Stimulated activated CD4-positive, alpha-beta T cell treated with anti-CD3 and anti-CD28 coated beads, TNF-alpha, amount 100 ng/mL, for 24 hours (primary cell): Measurements from ENCODE around the gene CTSW.
A peak's percentile ranks its signal among the peaks of the same experiment; 100 is the strongest.
"Not testable (repeated sequence)": the region's sequence is repeated elsewhere in the genome, so short reads cannot be mapped to it uniquely, and the experiment has no call there.

ENCODE experiments used
- DNase-seq, 3 experiments: peaks; one replicate each; pipeline ENCODE4 v3.0.0-alpha.2; 2020; ENCODE audit warnings: low read depth in 3 of 3

CTSW gene, protein sequence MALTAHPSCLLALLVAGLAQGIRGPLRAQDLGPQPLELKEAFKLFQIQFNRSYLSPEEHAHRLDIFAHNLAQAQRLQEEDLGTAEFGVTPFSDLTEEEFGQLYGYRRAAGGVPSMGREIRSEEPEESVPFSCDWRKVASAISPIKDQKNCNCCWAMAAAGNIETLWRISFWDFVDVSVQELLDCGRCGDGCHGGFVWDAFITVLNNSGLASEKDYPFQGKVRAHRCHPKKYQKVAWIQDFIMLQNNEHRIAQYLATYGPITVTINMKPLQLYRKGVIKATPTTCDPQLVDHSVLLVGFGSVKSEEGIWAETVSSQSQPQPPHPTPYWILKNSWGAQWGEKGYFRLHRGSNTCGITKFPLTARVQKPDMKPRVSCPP

DNA sequence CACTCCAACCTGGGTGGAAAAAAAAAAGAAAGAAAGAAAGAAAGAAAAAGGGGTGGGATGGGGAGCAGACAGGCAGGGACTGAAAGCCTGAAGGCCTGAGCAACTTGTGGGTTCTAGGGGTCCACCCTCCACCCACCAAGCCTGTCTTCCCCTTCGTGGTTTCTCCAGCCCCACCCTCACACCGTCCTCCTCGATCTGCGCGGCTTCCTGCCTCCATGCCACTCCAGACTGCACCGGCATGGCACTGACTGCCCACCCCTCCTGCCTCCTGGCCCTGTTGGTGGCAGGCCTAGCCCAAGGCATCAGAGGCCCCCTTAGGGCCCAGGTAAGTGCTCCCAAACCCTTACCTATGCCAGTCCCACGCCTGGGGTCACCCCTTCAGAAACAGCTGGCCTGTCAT lies at the start of gene CTSW:
TSS of gene CTSW (plus strand) at position 221 of the 400 bp plus-strand sequence. CDS start at position 239, 18 bp downstream.
- no peak for DNase-seq

DNA sequence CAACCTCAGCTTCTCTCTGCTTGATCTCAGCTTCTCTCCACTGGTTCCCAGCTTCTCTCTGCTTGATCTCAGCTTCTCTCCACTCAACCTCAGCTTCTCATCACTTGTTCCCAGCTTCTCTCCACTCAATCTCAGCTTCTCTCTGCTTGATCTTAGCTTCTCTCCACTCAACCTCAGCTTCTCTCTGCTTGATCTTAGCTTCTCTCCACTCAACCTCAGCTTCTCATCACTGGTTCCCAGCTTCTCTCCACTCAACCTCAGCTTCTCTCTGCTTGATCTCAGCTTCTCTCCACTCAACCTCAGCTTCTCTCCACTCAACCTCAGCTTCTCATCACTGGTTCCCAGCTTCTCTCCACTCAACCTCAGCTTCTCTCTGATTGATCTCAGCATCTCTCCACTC lies 47.4 kb upstream of the CTSW start:
- not testable (repeated sequence) for DNase-seq

DNA sequence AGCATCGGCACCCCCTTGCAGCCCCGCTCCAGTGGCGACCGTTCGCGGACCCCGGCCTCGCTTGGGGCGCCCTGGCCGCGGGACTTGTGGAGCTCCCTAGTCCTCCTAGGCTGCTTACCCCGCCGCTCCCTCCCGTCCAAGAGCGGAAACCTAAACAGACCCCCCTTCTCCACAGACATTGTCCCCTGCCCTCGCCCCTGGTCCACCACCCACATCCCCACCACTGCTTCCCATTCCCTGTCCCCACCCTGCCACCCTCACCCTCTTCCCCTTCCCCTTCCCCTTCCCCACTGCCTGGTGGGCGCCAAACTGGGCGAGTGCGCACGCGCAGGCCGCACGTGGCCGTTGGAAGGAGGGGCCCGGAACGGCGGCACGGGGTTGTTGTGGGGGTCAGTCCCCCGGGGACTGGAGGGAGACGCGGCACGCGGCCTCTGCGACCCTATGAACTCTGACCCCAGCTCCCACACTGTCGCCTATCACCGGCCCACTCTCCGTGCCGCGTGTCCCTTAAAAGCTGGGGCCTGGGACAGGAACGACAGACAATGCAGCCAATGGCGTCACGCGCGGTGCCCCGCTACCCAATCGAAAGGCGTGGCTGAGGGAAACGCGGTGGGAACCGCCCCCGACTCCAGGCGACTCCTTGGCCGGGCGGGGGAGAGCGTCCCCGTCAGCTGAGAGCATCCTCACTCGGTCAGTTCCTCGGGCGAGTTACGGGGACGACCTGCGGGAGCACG lies 46.2 kb upstream of the CTSW start, which contains the start of gene SNX32:
TSS of gene SNX32 (plus strand) at position 667 of the 734 bp plus-strand sequence. CDS start 103 bp downstream, outside the sequence.
- peak; percentile 91 to 96 (median 93) for DNase-seq

DNA sequence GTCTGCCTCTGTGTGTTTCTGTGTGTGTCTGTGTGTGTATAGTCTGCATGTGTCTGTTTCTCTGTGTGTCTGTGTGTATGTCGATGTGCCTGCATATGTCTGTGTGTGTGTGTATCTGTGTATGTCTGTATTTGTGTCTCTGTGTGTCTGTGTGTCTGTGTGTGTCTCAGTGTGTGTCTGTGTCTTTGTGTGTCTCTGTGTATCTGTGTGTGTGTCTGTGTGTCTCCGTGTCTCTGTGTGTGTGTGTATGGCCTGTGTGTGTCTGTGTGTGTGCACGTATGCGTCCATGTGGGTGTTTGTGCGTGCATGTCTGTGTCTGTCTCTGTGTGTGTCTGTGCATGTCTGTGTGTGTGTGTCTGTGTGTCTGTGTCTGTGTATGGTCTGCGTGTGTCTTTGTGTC lies 45.4 kb upstream of the CTSW start:
- DNase-seq: no peak

DNA sequence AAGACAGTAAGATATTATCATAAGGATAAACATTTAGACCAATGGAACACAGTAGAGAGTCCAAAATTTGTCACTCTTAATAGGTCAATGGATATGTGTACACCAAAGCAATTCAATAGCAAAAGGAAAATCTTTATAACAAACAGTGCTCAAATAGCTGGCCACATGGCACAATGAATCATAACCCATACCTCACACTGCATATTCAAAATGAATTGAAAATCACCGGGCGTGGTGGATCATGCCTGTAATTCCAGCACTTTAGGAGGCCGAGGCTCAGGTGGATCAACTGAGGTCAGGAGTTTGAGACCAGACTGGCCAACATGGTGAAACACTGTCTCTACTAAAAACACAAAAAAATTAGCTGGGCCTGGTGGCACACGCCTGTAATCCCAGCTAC lies 37.5 kb upstream of the CTSW start:
- DNase-seq: no peak

DNA sequence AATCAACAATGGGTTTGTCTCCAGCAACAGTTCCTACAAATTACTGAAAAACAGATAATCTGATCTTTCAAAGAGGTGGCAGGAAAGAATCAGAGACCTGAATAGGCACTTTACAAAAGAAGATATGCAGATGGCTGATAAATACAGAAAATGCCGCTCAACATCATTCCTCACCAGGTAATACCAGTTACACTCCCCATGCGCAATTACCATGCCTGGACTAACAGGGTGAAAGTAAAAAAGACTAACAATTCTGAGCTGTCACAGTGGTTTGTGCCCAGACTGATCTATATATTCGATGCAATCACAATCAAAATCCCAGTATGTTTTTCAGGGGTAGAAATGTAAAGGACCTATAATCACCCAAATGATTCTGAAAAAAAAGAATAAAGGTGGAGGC lies 35.8 kb upstream of the CTSW start:
- DNase-seq: no peak

DNA sequence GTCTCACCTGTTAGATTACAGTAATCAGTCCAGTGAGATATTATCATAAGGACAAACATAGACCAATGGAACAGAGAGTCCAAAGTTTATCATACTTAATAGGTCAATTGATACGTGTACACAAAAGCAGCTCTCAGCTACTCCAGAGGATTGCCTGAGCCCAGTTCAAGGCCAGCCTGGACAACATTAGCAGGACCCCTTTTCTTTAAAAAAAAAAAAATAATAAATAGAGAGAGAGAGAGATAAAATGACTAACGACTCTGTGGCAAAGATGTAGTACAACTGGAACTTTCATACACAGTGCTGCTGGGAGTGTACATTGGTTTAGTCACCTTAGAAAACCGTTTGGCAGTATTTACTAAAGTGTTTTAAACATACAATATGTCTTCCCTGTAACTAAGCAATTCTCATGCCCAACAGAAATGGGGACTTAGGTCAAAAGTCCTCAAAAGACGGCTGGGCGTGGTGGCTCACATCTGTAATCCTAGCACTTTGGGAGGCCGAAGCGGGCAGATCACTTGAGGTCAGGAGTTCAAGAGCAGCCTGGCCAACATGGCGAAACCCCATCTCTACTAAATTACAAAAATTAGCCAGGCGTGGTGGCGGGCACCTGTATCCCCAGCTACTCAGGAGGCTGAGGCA lies 35.3 kb upstream of the CTSW start:
- DNase-seq: no peak

DNA sequence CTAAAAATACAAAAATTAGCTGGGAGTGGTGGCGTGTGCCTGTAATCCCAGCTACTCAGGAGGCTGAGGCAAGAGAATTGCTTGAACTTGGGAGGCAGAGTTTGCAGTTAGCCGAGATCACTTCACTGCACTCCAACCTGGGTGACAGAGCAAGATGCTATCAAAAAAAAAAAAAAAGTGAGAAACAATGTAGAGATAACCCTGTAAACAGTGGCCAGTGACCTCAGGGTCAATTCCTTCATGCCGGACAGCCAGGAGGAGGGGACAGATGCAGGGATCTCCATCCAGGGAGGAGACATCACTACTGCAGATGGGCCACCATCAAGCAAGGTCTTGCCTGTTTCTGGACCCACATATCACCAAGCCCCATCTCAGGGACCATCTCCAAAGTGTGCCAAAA lies 31.9 kb upstream of the CTSW start:
- DNase-seq: no peak

DNA sequence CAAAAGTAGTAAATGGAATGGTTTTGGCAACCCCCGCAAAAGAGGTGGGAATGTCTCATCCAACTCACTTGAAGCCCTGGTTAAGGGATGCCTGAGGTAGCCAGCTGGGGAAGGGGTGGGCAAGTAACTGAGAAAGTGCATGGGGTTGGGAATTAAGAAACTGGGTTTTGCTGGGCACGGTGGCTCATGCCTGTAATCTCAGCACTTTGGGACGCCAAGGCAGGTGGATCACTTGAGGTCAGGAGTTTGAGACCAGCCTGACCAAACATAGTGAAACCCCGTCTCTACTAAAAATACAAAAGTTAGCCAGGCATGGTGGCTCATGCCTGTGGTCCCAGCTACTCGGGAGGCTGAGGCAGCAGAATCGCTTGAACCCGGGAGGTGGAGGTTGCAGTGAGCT lies 30.9 kb upstream of the CTSW start:
- not testable (repeated sequence) for DNase-seq

DNA sequence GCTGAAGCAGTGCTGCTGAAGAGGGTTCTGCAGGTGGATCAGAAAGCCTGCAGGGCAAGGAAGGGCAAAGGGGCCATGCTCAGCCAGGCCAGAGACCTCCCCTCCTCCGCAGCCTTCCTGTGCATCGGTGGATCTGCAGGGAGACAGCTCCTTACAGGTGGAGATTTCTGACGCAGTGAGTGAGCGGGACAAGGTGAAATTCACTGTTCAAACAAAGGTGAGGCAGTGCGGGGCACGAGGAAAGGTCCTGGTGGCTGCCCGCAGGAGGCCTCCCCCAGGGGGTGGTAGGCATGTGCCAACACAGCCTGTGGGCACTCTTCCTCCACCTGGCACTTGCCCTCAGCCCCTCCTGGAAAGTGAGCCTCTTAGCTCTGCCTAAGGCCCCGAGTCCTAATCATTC lies 30.3 kb upstream of the CTSW start:
- DNase-seq: no peak

DNA sequence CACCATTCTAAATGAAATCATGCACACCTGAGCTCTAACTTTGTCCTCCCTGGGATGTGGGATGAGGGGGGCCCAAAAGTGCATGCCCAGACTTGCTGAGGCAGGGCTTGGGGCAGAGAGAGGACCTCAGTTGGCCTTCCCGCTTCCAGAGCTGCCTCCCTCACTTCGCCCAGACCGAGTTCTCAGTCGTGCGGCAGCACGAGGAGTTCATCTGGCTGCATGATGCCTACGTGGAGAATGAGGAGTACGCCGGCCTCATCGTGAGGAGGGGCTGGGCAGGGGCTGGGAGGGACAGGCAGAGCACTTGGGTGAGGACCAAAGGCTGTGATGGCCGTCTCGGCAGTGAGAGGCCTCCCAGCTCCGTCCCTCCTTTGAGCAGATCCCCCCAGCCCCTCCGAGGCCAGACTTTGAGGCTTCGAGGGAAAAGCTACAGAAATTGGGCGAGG lies 29.8 kb upstream of the CTSW start:
- no peak for DNase-seq

DNA sequence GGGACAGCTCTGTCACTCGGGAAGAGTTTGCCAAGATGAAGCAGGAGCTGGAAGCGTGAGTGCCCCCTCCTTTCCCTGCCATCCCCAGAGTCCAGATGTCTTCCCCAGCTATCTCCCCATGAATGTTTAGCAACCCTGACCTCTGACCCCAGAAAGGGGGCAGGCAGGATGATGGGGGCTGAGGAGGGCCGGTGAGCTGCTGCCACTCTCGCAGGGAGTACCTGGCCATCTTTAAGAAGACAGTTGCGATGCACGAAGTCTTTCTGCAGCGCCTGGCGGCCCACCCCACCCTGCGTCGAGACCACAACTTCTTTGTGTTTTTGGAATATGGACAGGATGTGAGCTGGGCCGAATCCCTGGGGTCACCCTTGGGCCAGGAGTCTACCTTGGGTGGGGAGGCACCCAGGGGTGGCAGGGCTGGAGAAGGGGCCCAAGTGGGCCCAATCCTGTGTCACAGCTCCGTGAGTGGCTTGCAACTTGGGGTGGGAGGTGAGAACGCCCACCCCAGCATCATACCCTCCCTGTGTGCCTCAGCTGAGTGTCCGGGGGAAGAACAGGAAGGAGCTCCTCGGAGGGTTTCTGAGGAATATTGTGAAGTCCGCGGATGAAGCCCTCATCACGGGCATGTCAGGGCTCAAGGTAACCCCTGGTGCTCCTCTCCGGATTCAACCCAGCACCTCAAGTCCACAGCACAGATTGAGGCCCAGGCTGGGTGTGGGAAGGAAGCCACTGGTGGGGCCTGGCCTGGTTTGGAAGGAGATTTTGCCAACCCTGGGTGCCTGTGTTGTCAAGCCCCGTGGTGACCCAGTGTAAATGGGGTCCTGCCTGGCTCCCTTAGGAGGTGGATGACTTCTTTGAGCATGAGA lies 29.2 kb upstream of the CTSW start:
- no peak for DNase-seq

DNA sequence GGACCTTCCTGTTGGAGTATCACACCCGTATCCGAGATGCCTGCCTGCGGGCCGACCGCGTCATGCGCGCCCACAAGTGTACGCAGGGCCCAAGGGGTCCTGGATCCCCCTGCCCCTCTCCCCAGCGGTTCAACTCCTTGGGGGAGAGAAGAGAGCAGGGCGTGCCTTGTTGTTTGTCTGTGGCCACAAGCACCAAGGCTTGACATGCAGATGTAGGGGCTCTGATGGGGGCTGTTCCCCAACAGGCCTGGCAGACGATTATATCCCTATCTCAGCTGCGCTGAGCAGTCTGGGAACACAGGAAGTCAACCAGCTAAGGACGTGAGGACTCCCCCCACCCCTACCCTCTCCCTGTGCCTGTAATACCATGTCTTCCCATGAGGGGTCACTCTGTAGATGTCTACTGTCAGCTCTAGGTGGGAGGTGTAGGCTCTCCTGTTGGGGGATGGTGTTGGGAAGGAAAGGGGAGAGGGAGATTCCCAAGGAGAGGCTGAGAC lies 28.5 kb upstream of the CTSW start:
- no peak for DNase-seq

DNA sequence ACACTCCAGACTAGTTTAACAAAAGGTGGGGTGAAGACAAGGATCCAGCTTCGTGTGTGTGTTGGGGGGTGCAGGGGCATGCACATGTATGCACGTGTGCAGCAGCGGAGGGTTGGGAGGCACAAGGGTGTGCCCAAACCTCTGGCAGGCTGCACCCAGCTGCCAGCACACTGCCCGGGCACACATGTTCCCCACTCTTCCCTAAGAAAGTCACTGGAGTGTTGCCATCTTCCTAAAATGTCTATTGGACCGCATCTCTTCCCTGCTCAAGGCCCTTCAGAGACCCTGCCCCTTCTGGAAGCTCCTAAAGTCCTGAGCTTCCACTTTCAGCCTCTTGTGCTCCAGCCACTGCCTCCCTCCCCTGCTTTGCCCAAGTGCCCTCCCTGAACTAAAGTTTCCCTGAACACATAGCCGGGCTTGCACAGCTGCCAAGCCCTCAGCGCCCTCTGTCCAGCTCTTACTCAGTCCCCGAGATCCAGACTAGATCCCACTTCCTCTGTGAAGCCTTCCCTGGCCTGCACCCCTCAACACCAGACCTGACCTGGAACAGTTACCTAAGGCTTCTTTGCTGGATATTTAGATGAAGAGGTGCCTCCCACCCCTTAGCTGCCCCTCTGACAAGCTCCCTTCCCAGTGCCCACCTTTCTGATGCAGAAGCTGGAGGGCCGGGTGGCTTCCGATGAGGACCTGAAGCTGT lies 27.7 kb upstream of the CTSW start:
- no peak for DNase-seq

DNA sequence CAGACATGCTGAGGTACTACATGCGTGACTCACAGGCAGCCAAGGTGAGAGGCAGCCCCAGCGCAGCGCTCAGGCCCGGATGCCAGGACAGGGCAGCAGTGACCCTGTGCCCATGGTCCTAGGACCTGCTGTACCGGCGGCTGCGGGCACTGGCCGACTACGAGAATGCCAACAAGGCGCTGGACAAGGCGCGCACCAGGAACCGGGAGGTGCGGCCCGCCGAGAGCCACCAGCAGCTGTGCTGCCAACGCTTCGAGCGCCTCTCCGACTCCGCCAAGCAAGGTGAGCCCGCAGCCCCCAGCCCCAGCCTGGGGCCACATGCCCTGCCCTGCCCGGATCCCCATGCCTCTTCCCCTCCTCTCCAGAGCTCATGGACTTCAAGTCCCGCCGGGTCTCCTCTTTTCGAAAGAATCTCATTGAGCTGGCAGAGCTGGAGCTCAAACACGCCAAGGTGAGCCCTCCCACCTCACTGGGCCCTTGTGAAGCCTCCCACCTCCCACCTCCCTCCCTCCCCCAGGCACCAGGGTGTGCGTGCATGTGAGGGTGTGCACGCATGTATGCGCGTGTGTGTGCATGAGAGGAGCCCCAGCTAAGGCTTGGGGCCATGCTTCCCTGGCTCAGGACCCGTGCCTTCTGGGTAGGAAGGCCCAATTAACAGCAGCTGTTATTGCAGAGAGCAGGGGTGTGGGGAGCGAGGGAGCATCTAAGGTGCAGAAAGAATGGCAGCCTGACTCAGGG lies 27.0 kb upstream of the CTSW start:
- no peak for DNase-seq

DNA sequence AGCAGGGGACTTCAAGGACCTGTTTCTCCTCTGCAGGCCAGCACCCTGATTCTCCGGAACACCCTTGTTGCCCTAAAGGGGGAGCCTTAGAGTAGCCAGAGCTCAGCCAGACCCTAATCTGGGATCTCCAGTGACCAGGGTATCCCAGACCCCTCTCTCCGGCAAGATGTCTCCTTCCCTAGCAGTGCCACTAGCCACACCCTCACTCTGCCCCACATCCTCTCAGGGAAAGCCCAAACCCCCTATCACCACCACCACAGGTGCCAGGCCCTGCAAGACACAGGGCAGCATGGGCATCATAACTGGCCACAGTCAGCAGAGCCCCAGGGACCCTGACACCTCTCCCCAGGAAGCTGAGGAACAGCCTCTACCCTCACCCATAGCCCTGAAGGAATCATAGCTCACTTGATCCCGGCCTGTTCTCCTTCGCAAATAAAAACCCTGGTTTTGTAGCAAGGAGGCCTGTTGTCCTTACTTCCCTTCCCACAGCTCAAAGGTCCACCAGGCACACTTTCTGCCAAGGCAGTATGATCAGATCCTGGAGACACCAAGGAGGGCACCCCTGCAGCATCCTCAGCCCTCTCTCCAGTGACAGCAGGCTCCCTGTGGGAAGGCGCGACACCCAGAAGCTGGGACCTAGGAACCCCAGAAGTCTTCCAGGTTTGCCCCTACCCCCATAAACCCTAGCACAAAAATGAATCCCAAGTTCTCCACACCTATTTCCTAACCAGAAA lies 26.2 kb upstream of the CTSW start:
- DNase-seq: no peak

DNA sequence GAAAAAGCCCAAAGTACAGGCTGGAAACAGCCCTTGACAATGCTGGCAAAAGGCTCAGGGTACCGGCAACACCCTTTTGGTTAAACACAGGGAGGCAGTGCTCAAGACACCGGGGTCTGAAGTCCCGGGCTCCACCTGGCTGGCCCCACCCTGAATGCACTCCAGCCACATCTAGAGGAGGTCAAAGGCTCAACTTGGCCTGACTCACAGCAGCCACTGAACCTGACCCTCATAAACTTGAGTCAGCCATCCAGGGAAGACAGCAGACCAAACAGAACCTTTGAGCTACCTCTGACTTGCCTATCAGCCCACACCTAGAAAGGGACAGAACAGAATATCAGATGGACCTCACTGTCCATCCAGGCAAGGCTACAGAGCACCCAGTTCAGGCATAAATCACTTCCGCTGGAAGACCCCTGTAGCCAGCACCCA lies 25.5 kb upstream of the CTSW start:
- DNase-seq: no peak

DNA sequence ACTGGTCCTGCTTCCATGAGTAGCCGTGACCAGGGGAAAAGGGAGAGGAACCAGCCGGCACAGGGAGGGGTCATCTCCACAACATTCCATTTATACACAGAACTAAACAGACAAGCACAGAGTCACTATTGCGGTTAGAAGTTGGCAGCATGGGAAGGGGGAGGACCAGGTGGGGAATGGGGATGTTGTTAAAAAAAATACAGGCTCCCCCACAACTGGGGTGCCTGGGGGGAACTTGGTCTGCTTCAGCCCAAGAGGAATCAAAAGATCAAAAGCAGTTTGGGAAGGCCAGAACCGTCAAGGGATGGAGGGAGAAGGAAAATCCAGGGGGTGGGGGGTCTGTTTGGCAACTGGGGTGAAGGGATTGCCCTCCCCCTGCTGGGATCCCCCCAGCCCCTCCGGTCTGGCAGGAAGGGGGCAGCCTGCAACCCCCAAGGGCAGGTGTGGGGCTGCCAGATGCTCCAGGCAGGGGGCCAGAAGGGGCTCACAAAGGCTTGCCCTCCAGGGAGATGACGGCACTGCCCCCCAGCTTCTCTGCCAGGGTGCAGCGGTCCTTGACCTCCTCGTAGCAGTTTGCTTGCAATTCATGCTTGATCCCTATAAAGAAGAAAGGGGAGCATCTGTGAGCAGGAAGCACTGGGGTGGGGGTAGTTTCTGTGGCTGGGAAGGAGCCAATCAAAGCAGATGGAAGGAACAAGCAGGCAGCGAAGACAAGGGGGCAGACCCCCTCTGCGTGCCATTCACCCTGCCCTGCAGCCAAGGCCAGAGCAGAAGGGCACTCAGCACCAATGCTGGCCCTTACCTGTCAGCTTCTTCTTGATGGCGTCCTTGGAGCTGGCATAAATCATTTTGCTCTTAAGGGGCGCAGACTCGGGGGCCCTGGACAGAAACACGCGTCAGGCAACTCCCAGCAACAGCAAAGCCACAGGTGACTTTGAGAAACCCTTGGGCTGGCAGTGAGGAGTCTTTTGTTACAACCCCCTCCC lies 24.5 kb upstream of the CTSW start:
- no peak for DNase-seq
